ENCODE results near the gene THADA.
"Not testable (repeated sequence)": the region's sequence is repeated elsewhere in the genome, so short reads cannot be mapped to it uniquely, and the experiment has no call there.

Gene THADA

GRCh38 chr2:43605079-43605655 is 9.3 kb upstream of the THADA start:
- DNase-seq (ENCODE audit: low read depth) = no peak

GRCh38 chr2:43604674-43605073 is 8.8 kb upstream of the THADA start:
- DNase-seq (ENCODE audit: low read depth) = no peak

- DNase-seq (ENCODE audit: low read depth) = not testable (repeated sequence)
Measured at GRCh38 chr2:43600596-43600995, 4.8 kb upstream of the THADA start.

- DNase-seq (ENCODE audit: low read depth) = no peak
Measured at GRCh38 chr2:43594875-43595274, 963 bp downstream of the THADA start.

GRCh38 chr2:43593254-43593653 is 2.6 kb downstream of the THADA start:
- DNase-seq (ENCODE audit: low read depth) = no peak

- no peak for DNase-seq (ENCODE audit: low read depth)
Measured at GRCh38 chr2:43592443-43592842, 3.4 kb downstream of the THADA start.

- no peak for DNase-seq (ENCODE audit: low read depth)
Measured at GRCh38 chr2:43585708-43586107, 10.1 kb downstream of the THADA start.

GRCh38 chr2:43579275-43579981 is 16.4 kb downstream of the THADA start:
- no peak for DNase-seq (ENCODE audit: low read depth)

- DNase-seq (ENCODE audit: low read depth) = no peak
Measured at GRCh38 chr2:43576981-43577892, 18.6 kb downstream of the THADA start.

- no peak for DNase-seq (ENCODE audit: low read depth)
Measured at GRCh38 chr2:43572244-43572643, 23.6 kb downstream of the THADA start.

GRCh38 chr2:43569921-43570320 is 25.9 kb downstream of the THADA start:
- no peak for DNase-seq (ENCODE audit: low read depth)

- DNase-seq (ENCODE audit: low read depth) = no peak
Measured at GRCh38 chr2:43568228-43568627, 27.6 kb downstream of the THADA start.

- no peak for DNase-seq (ENCODE audit: low read depth)
Measured at GRCh38 chr2:43566461-43566729, 29.4 kb downstream of the THADA start.

- no peak for DNase-seq (ENCODE audit: low read depth)
Measured at GRCh38 chr2:43563679-43564078, 32.2 kb downstream of the THADA start.

- DNase-seq (ENCODE audit: low read depth) = no peak
Measured at GRCh38 chr2:43560231-43560547, 35.6 kb downstream of the THADA start.

- no peak for DNase-seq (ENCODE audit: low read depth)
Measured at GRCh38 chr2:43559391-43560230, 36.2 kb downstream of the THADA start.

- DNase-seq (ENCODE audit: low read depth) = no peak
Measured at GRCh38 chr2:43557196-43557595, 38.6 kb downstream of the THADA start.

- DNase-seq (ENCODE audit: low read depth) = no peak
Measured at GRCh38 chr2:43556256-43556655, 39.6 kb downstream of the THADA start.

GRCh38 chr2:43553341-43553855 is 42.4 kb downstream of the THADA start:
- DNase-seq (ENCODE audit: low read depth) = no peak

GRCh38 chr2:43551990-43552389 is 43.8 kb downstream of the THADA start:
- DNase-seq (ENCODE audit: low read depth) = no peak

GRCh38 chr2:43548381-43548780 is 47.5 kb downstream of the THADA start:
- DNase-seq (ENCODE audit: low read depth) = not testable (repeated sequence)

- DNase-seq (ENCODE audit: low read depth) = no peak
Measured at GRCh38 chr2:43542285-43542933, 53.4 kb downstream of the THADA start.
